WI38 (cell line): ENCODE results near the gene COMTD1.

Experiments
- H3K4me3 ChIP-seq: 2 replicates; pipeline ENCODE4 v1.5.1; 2011; ENCODE audit warnings: low read depth, mild to moderate bottlenecking, control low read depth, low read length
- CTCF ChIP-seq: IDR thresholded peaks from 2 replicates; pipeline ENCODE4 v1.5.1; 2012; ENCODE audit warnings: low read depth, mild to moderate bottlenecking, control low read depth, low read length

Gene COMTD1

GRCh38 chr10:75272896-75273295 is 37.1 kb upstream of the COMTD1 start:
- no peak overlapping the region for H3K4me3 ChIP-seq
- no peak for TF ChIP-seq CTCF

GRCh38 chr10:75272094-75272493 is 36.3 kb upstream of the COMTD1 start:
- H3K4me3 ChIP-seq = no peak overlapping the region
- no peak for TF ChIP-seq CTCF

- H3K4me3 ChIP-seq = no peak overlapping the region
- TF ChIP-seq CTCF = no peak
These were observed 33.8 kb upstream of the COMTD1 start for GRCh38 chr10:75269605-75270004.

GRCh38 chr10:75266945-75267344 is 31.2 kb upstream of the COMTD1 start:
- no peak for TF ChIP-seq CTCF
- H3K4me3 ChIP-seq = no peak overlapping the region

GRCh38 chr10:75265856-75266255 is 30.1 kb upstream of the COMTD1 start:
- no peak for TF ChIP-seq CTCF
- no peak overlapping the region for H3K4me3 ChIP-seq

- H3K4me3 ChIP-seq = no peak overlapping the region
- TF ChIP-seq CTCF = no peak
These were observed 28.0 kb upstream of the COMTD1 start for GRCh38 chr10:75263806-75264205.

GRCh38 chr10:75261813-75262705 is 26.3 kb upstream of the COMTD1 start:
- H3K4me3 ChIP-seq = no peak overlapping the region
- TF ChIP-seq CTCF = no peak
